Mucosa of stomach (tissue), 1 donor: ENCODE measurements around the gene TUT4.

Experiments used
- H3K27me3 ChIP-seq: one replicate; pipeline ENCODE4 v1.7.0; 2013; ENCODE audit warnings: mild to moderate bottlenecking, low read length; ENCODE audit not compliant: control insufficient read depth, insufficient read depth
- H3K36me3 ChIP-seq: one replicate; pipeline ENCODE4 v1.7.0; 2013; ENCODE audit warnings: low read length; ENCODE audit not compliant: control insufficient read depth, insufficient read depth
- H3K4me1 ChIP-seq: one replicate; pipeline ENCODE4 v1.7.0; 2013; ENCODE audit warnings: mild to moderate bottlenecking, low read length; ENCODE audit not compliant: control insufficient read depth, insufficient read depth
- H3K4me3 ChIP-seq: one replicate; pipeline ENCODE4 v1.7.0; 2013; ENCODE audit warnings: low read length
- H3K9ac ChIP-seq: one replicate; pipeline ENCODE4 v1.7.0; 2013; ENCODE audit warnings: mild to moderate bottlenecking, low read length, moderate library complexity
- H3K9me3 ChIP-seq: one replicate; pipeline ENCODE4 v1.7.0; 2013; ENCODE audit warnings: mild to moderate bottlenecking, low read length, moderate library complexity; ENCODE audit not compliant: control insufficient read depth
- donor health status: Pancreatic carcinoma.

TUT4 gene

GRCh38 chr1:52436817-52437216 lies 116.1 kb downstream of the TUT4 start:
- H3K36me3 ChIP-seq = no peaks in the 10 kb centered on the region
- H3K9me3 ChIP-seq = no peaks in the 10 kb centered on the region
- no peak overlapping the region for H3K9ac ChIP-seq
- no peaks in the 10 kb centered on the region for H3K4me1 ChIP-seq
- H3K27me3 ChIP-seq = no peaks in the 10 kb centered on the region
- H3K4me3 ChIP-seq = no peak overlapping the region

GRCh38 chr1:52435650-52436049 lies 117.2 kb downstream of the TUT4 start:
- H3K9ac ChIP-seq = no peak overlapping the region
- no peaks in the 10 kb centered on the region for H3K4me1 ChIP-seq
- no peaks in the 10 kb centered on the region for H3K27me3 ChIP-seq
- no peaks in the 10 kb centered on the region for H3K36me3 ChIP-seq
- no peaks in the 10 kb centered on the region for H3K9me3 ChIP-seq
- no peak overlapping the region for H3K4me3 ChIP-seq

GRCh38 chr1:52435211-52435610 lies 117.7 kb downstream of the TUT4 start:
- Histone ChIP-seq H3K4me3 (no peak overlapping the region), H3K36me3 (no peaks in the 10 kb centered on the region), H3K4me1 (no peaks in the 10 kb centered on the region), H3K27me3 (no peaks in the 10 kb centered on the region), H3K9ac (no peak overlapping the region), H3K9me3 (no peaks in the 10 kb centered on the region)

GRCh38 chr1:52432807-52433206 lies 120.1 kb downstream of the TUT4 start:
- H3K36me3 ChIP-seq = no peaks in the 10 kb centered on the region
- H3K27me3 ChIP-seq = no peaks in the 10 kb centered on the region
- H3K4me3 ChIP-seq = no peak overlapping the region
- no peak overlapping the region for H3K9ac ChIP-seq
- no peaks in the 10 kb centered on the region for H3K4me1 ChIP-seq
- H3K9me3 ChIP-seq = no peaks in the 10 kb centered on the region

- no peak overlapping the region for H3K4me3 ChIP-seq
- no peaks in the 10 kb centered on the region for H3K4me1 ChIP-seq
These were observed 125.7 kb downstream of the TUT4 start for GRCh38 chr1:52427152-52427551.

GRCh38 chr1:52426371-52426770 lies 126.5 kb downstream of the TUT4 start:
- Histone ChIP-seq H3K9ac (no peak overlapping the region), H3K4me3 (no peak overlapping the region), H3K4me1 (no peaks in the 10 kb centered on the region), H3K36me3 (no peaks in the 10 kb centered on the region), H3K9me3 (no peaks in the 10 kb centered on the region), H3K27me3 (no peaks in the 10 kb centered on the region)

More at GRCh38 chr1:52427152-52427551, 125.7 kb downstream of the TUT4 start:
- H3K27me3 ChIP-seq = no peaks in the 10 kb centered on the region
- no peak overlapping the region for H3K9ac ChIP-seq
- no peaks in the 10 kb centered on the region for H3K36me3 ChIP-seq
- no peaks in the 10 kb centered on the region for H3K9me3 ChIP-seq

- no peaks in the 10 kb centered on the region for H3K4me1 ChIP-seq
- no peak overlapping the region for H3K9ac ChIP-seq
- H3K4me3 ChIP-seq = no peak overlapping the region
- H3K27me3 ChIP-seq = no peaks in the 10 kb centered on the region
- H3K36me3 ChIP-seq = no peaks in the 10 kb centered on the region
- H3K9me3 ChIP-seq = no peaks in the 10 kb centered on the region
These were observed 128.1 kb downstream of the TUT4 start for GRCh38 chr1:52424813-52425212.

GRCh38 chr1:52424231-52424636 lies 128.7 kb downstream of the TUT4 start:
- no peaks in the 10 kb centered on the region for H3K36me3 ChIP-seq
- no peak overlapping the region for H3K4me3 ChIP-seq
- H3K9ac ChIP-seq = no peak overlapping the region
- no peaks in the 10 kb centered on the region for H3K4me1 ChIP-seq
- no peaks in the 10 kb centered on the region for H3K27me3 ChIP-seq
- no peaks in the 10 kb centered on the region for H3K9me3 ChIP-seq

- Histone ChIP-seq H3K36me3 (no peaks in the 10 kb centered on the region), H3K9ac (no peak overlapping the region), H3K4me1 (no peaks in the 10 kb centered on the region), H3K9me3 (no peaks in the 10 kb centered on the region), H3K4me3 (no peak overlapping the region), H3K27me3 (no peaks in the 10 kb centered on the region)
These were observed 129.1 kb downstream of the TUT4 start for GRCh38 chr1:52423771-52424170.

- Histone ChIP-seq H3K36me3 (no peaks in the 10 kb centered on the region), H3K4me3 (no peak overlapping the region), H3K27me3 (no peaks in the 10 kb centered on the region), H3K9ac (no peak overlapping the region), H3K9me3 (no peaks in the 10 kb centered on the region), H3K4me1 (no peaks in the 10 kb centered on the region)
These were observed 129.8 kb downstream of the TUT4 start for GRCh38 chr1:52423055-52423454.

GRCh38 chr1:52420713-52421112 lies 132.2 kb downstream of the TUT4 start:
- H3K27me3 ChIP-seq = no peaks in the 10 kb centered on the region

GRCh38 chr1:52416811-52417210 lies 136.1 kb downstream of the TUT4 start:
- H3K36me3 ChIP-seq = peaks cover 15% of the 10 kb centered on the region
- no peaks in the 10 kb centered on the region for H3K9me3 ChIP-seq
- no peaks in the 10 kb centered on the region for H3K4me1 ChIP-seq
- no peak overlapping the region for H3K9ac ChIP-seq
- no peak overlapping the region for H3K4me3 ChIP-seq
- no peaks in the 10 kb centered on the region for H3K27me3 ChIP-seq

More at GRCh38 chr1:52420713-52421112, 132.2 kb downstream of the TUT4 start:
- Histone ChIP-seq H3K4me1 (no peaks in the 10 kb centered on the region), H3K9me3 (no peaks in the 10 kb centered on the region), H3K4me3 (no peak overlapping the region), H3K9ac (no peak overlapping the region), H3K36me3 (no peaks in the 10 kb centered on the region)

GRCh38 chr1:52414942-52415341 lies 137.9 kb downstream of the TUT4 start:
- H3K4me1 ChIP-seq = no peaks in the 10 kb centered on the region

More at GRCh38 chr1:52414942-52415341, 137.9 kb downstream of the TUT4 start:
- Histone ChIP-seq H3K36me3 (peaks cover 22% of the 10 kb centered on the region), H3K27me3 (no peaks in the 10 kb centered on the region), H3K9me3 (no peaks in the 10 kb centered on the region), H3K4me3 (no peak overlapping the region), H3K9ac (no peak overlapping the region)
